AG20443 (cell line): ENCODE measurements around the gene GSTA2.
"Not testable (repeated sequence)": the region's sequence is repeated elsewhere in the genome, so short reads cannot be mapped to it uniquely, and the experiment has no call there.

Source experiments
- DNase-seq: peaks from one replicate; pipeline ENCODE4 v3.0.0; 2012; ENCODE audit warnings: low spot score, mixed read lengths

Gene GSTA2

GRCh38 chr6:52763322-52763916 lies at the start of gene GSTA2:
TSS of gene GSTA2 (minus strand) at chr6:52763475. CDS start at chr6:52757947, 5,528 bp downstream.
- not testable (repeated sequence) for DNase-seq

DNA sequence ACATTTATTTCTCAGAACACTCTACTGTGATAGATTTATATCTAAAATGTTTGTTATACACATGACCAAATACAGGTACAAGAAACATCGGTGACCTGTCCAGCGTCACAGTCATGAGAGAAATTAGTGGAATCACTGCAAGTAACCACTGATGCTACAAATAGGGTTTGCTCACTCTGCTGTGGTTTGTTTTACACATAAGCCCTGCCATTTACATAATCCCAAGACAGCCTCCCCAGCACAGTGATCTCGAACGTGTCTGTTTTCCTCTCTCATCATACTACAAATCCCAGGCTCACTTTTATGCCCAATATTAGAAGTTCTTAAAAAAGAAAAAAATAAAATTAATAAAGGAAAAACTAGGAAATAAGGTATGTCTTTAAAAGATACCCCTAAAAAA lies 46.5 kb upstream of the GSTA2 start:
- not testable (repeated sequence) for DNase-seq

DNA sequence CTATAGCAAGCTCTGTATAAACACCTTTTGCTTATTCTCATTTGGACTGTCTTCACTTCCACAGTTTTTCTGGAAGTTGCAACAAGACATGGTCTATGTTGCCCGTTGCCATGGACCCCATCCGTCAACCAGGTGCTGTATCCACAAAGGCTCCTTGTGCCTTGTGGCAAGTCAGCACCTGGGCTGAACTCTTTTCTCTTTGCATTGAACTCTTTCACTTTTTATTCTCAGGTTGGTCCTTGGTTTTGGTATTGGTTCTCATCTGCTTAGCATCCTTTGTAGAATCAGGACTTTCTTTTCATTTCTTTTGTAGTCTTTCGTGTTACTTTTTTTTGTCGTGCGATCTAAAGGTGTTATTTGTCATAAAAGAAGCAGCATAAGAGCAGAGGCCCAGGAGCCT lies 45.4 kb upstream of the GSTA2 start:
- no peak for DNase-seq

DNA sequence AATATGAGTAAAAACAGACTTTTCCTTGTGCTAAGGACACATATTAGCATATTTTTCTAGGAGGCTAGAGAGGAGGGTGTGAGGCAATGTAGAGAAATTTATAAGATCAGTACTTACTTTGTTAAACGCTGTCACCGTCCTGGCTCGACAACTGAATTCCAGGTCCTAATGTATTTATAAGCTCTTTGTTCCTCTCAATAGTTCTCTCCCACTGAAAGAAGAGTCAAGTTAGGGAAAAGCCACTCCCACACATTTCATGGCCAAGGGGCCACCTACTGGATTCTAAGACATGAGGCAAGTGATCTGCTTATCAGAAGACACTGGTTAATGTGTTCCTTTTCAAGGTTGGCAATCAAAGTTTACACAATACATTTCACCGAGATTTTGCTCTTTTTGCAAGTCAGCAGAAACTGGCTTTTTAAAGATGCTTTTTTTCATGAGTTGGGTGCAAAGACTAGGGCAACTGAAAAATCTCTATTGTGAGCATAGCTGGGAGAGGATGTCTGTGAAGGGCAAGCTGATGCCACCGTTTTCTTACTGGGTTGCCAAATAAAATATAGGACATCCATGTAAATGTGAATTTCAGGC lies 40.5 kb upstream of the GSTA2 start, which contains the start of gene GSTA1:
GSTA1 (minus strand) TSS at position 149 of the 588 bp plus-strand sequence. CDS start 4,549 bp downstream, outside the sequence.
- not testable (repeated sequence) for DNase-seq

DNA sequence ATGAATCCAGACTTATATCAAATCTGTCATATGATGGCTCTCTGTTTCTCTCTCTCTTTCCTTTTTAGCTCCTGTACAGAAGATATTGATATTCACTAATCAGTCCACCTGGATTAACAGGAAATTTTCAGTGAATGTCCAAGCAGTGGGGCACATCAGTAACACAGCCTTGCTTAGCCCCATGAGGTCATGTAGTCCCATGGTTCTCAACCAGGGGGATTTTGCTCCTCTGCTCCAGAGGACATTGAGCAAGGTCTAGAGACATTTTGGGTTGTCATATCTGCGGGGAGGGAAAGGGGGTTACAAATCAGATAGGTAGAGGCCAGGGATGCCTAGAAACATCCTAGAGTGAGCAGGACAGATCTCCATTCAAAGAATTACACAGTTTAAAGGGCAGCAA lies 39.5 kb upstream of the GSTA2 start:
- DNase-seq: no peak

DNA sequence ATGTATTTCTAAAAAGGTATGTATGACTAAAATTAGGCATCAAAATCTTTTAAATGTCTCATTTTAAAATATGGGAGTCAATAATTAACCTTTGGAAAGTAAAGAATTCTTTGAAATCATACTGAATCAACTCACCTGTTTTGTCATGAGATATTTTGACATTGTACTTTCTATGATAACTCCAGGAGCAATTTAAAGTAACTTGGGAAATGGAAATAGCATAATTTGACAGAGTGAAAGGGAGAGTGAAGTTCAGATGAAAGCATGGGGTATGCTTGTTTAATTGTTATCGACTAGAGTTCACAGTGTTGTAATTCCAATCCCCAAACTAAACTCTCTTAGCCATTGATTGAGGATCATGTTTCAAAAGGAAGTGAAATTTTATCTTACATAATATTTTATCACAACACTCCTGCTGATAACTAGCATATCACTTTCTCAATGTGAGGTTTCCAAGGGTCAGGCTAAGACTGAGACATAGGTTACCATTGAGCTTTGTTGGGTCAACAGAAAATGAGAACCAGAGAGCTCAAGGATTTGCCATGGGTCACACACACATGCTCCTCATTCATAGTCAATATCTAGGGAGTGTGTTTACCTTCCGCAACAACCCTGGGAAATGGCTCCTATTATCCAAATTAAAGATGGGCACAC lies 38.0 kb upstream of the GSTA2 start:
- no peak for DNase-seq

GRCh38 chr6:52799272-52799671 lies 36.0 kb upstream of the GSTA2 start:
- DNase-seq: peak; percentile 18

GRCh38 chr6:52794366-52794765 lies 31.1 kb upstream of the GSTA2 start:
- DNase-seq: not testable (repeated sequence)

GRCh38 chr6:52790861-52791260 lies 27.6 kb upstream of the GSTA2 start:
- DNase-seq: no peak

DNA sequence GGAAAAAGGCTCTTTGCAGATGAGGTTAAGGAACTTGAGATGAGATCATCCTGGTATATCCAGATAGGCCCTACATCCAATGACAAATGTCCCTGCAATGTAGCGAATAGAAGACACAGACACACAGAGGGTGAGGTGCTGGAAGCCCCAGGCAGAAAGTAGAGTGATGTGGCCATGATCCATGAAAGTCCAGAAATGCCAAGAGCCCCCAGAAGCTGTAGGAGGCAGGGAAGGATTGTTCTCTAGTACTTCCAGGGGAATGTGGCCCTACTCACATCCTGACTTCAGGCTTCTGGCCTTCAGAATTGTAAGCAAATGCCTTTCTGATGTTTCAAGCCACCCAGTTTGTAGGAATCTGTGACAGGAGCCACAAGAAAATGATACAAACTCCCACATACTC lies 26.4 kb upstream of the GSTA2 start:
- DNase-seq: peak; percentile 8

DNA sequence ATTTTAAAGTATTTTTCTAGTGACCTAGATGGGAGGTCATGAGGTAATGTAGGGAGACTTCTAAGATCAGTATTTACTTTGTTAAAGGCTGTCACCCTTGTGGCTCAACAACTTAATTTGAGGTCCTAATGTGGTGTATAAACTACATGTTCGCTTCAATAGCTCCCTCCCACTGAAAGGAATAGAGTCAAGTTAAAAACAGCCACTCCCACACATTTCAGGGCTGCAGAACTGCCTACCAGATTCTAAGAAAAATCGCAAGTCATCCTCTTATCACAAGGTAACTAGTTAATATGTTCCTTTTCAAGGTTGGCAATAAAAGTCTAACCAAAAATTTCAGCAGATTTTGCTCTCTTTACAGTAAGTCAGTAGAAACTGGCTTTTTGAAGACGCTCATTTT lies 25.2 kb upstream of the GSTA2 start:
- DNase-seq: no peak

- no peak for DNase-seq
Measured at GRCh38 chr6:52787917-52788316, 24.6 kb upstream of the GSTA2 start.

- DNase-seq: no peak
Measured at GRCh38 chr6:52786249-52786956, 23.1 kb upstream of the GSTA2 start.

GRCh38 chr6:52782696-52783274 lies 19.5 kb upstream of the GSTA2 start:
- DNase-seq: peak; percentile 8

DNA sequence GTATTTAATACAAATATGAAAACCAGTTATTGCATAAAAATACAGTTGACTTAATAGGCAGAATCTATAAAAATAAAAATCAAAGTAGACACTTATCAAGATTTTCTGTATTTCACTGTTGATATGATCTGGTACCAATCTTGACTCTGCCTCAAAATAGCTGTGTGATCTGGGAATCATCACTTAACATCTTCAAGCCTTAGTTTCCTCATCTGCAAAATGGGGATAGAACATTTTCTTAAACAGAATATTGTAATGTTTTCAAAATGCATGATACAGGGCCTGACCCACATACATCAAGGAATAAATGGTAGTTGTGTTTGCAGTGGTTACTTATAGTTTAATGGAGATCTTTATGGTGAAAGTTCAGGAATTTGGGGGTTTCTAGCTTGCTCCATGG lies 18.9 kb upstream of the GSTA2 start:
- not testable (repeated sequence) for DNase-seq

GRCh38 chr6:52779237-52779636 lies 16.0 kb upstream of the GSTA2 start:
- DNase-seq: no peak

DNA sequence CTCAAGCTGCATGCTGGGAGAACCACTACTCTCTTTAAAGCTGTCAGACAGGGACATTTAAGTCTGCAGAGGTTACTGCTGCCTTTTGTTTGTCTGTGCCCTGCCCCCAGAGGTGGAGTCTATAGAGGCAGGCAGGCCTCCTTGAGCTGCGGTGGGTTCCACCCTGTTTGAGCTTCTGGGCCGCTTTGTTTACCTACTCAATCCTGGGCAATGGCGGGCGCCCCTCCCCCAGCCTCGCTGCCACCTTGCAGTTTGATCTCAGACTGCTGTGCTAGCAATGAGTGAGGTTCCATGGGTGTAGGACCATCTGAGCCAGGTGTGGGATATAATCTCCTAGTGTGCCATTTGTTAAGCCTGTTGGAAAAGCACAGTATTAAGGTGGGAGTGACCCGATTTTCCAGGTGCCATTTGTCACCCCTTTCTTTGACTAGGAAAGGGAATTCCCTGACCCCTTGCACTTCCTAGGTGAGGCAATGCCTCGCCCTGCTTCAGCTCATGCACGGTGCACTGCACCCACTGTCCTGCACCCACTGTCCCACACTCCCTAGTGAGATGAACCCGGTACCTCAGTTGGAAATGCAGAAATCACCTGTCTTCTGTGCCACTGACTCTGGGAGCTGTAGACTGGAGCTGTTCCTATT lies 13.6 kb upstream of the GSTA2 start:
- not testable (repeated sequence) for DNase-seq

- DNase-seq: not testable (repeated sequence)
Measured at GRCh38 chr6:52769399-52769798, 6.1 kb upstream of the GSTA2 start.

DNA sequence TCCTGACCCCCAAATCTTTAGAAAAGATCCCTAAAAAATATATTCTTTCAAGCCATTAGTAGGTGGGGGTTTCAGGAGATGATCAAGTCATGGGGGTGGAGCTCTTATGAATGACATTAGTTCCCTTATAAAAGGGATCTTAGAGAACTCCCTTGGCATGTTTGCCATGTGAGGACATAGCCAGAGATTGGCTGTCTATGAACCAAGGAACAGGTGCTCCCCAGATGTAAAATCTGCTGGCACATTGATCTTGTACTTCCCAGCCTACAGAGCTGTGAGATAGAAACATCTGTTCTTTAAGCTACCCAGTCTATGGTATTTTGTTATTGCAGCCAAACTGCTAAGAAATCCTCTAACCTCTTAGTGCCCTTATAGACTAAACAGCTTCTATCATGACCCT lies 4.4 kb upstream of the GSTA2 start:
- not testable (repeated sequence) for DNase-seq

GRCh38 chr6:52761673-52762491 lies 1.4 kb downstream of the GSTA2 start:
- DNase-seq: not testable (repeated sequence)
